Choroid plexus epithelial cell (primary cell): ENCODE measurements around the gene ARHGAP35.
A peak's percentile ranks its signal among the peaks of the same experiment; 100 is the strongest.
"Not testable (repeated sequence)": the region's sequence is repeated elsewhere in the genome, so short reads cannot be mapped to it uniquely, and the experiment has no call there.

Experiments used
- DNase-seq: peaks from one replicate; pipeline ENCODE4 v3.0.0-alpha.2; 2010; ENCODE audit warnings: low read depth
- H3K4me3 ChIP-seq: 2 replicates; pipeline ENCODE4 v1.5.1; 2011; ENCODE audit warnings: low read depth, mild to moderate bottlenecking, control low read depth, low read length, moderate library complexity
- CTCF ChIP-seq: conservative IDR thresholded peaks from 2 replicates; pipeline ENCODE4 v1.5.1; 2011; ENCODE audit warnings: low read depth, mild to moderate bottlenecking, control low read depth, inconsistent platforms, low read length, moderate library complexity

The ARHGAP35 gene

GRCh38 chr19:46863818-46864629, 3.2 kb downstream of the ARHGAP35 start:
- H3K4me3 ChIP-seq: peak overlapping the region; percentile 40
- peak; percentile 66 for DNase-seq
- no peak for TF ChIP-seq CTCF

GRCh38 chr19:46866407-46867136, 5.8 kb downstream of the ARHGAP35 start:
- DNase-seq: peak; percentile 47
- no peak for TF ChIP-seq CTCF
- no peak overlapping the region for H3K4me3 ChIP-seq

GRCh38 chr19:46867170-46867569, 6.4 kb downstream of the ARHGAP35 start:
- no peak overlapping the region for H3K4me3 ChIP-seq
- DNase-seq: no peak
- TF ChIP-seq CTCF: no peak

GRCh38 chr19:46868025-46868802, 7.4 kb downstream of the ARHGAP35 start:
- no peak overlapping the region for H3K4me3 ChIP-seq
- TF ChIP-seq CTCF: no peak
- no peak for DNase-seq

GRCh38 chr19:46871173-46871572, 10.4 kb downstream of the ARHGAP35 start:
- DNase-seq, H3K4me3 ChIP-seq: not testable (repeated sequence)

- TF ChIP-seq CTCF: no peak
- DNase-seq: no peak
- H3K4me3 ChIP-seq: no peak overlapping the region
These were observed 12.2 kb downstream of the ARHGAP35 start for GRCh38 chr19:46872967-46873366.

GRCh38 chr19:46875234-46875633, 14.4 kb downstream of the ARHGAP35 start:
- no peak for DNase-seq
- no peak overlapping the region for H3K4me3 ChIP-seq
- no peak for TF ChIP-seq CTCF
